SK-N-SH (cell line): ENCODE results near the gene PREPL. TPM values are rescaled to one million over a fixed set of nuclear protein-coding genes. Genes with fewer than 3 reads are reported as not detected.

ENCODE experiments used
- CTCF ChIA-PET: fragments of 300-600, 350-600 bp; formaldehyde crosslinking; extraction: SDS; loops from one replicate; lab custom pipeline; 2021; lab: Yijun Ruan, JAX
- POLR2A ChIA-PET: fragments of 350-600 bp; sonication (Branson Sonifier 250); formaldehyde crosslinking; extraction: SDS; loops from one replicate; lab custom pipeline; 2020; ENCODE audit warnings: antibody characterized with exemption, inconsistent platforms; lab: Yijun Ruan, JAX
- DNase-seq: peaks from one replicate; pipeline ENCODE4 v3.0.0; 2012
- H2AFZ ChIP-seq: fragments of 200-600 bp; sonication (generic); 2 replicates; pipeline ENCODE4 v1.8.1; 2016; ENCODE audit warnings: antibody characterized with exemption, mild to moderate bottlenecking, low read depth
- H3F3A ChIP-seq: fragments of 200-600 bp; sonication (generic); replicated peaks from 2 replicates; pipeline ENCODE3; 2016; ENCODE audit warnings: antibody characterized with exemption, mild to moderate bottlenecking; ENCODE audit not compliant: insufficient read depth
- H3K27ac ChIP-seq, 2 experiments: fragments of 200-500 bp in 1 of 2; fragments of 200-600 bp in 1 of 2; sonication (Bioruptor generic) in 1 of 2; sonication (generic), shearing (Covaris generic) in 1 of 2; 2 replicates each; pipeline versions ENCODE4 v1.5.1 to v1.6.1; 2014 to 2016; ENCODE audit warnings: low read depth in 2 of 2, inconsistent platforms in 1 of 2, low read length in 1 of 2, mild to moderate bottlenecking in 1 of 2, mixed read lengths in 1 of 2
- H3K27me3 ChIP-seq: fragments of 200-600 bp; sonication (generic), shearing (Covaris generic); 2 replicates; pipeline ENCODE4 v1.6.1; 2016; ENCODE audit warnings: mixed run types; ENCODE audit not compliant: insufficient read depth
- H3K36me3 ChIP-seq, 2 experiments: fragments of 200-500 bp in 1 of 2; fragments of 200-600 bp in 1 of 2; sonication (Bioruptor generic) in 1 of 2; sonication (generic) in 1 of 2; replicated peaks in 1 of 2; 2 replicates each; pipeline versions ENCODE3 to v1.5.1; 2014 to 2016; ENCODE audit warnings: low read length in 1 of 2, mild to moderate bottlenecking in 1 of 2; ENCODE audit not compliant: insufficient read depth in 2 of 2, control insufficient read depth in 1 of 2
- H3K4me1 ChIP-seq, 2 experiments: fragments of 200-500 bp in 1 of 2; fragments of 200-600 bp in 1 of 2; sonication (Bioruptor generic) in 1 of 2; sonication (generic), shearing (Covaris generic) in 1 of 2; 2 replicates each; pipeline versions ENCODE4 v1.5.1 to v1.6.1; 2014 to 2016; ENCODE audit warnings: low read depth in 1 of 2, low read length in 1 of 2, mixed run types in 1 of 2; ENCODE audit not compliant: insufficient read depth in 2 of 2, control insufficient read depth in 1 of 2
- H3K4me2 ChIP-seq: fragments of 200-600 bp; sonication (generic), shearing (Covaris generic); 2 replicates; pipeline ENCODE4 v1.6.1; 2017; ENCODE audit warnings: mixed run types
- H3K4me3 ChIP-seq, 2 experiments: fragments of 200-500 bp in 1 of 2; fragments of 200-600 bp in 1 of 2; sonication (Bioruptor generic) in 1 of 2; sonication (generic), shearing (Covaris generic) in 1 of 2; 2 replicates each; pipeline versions ENCODE4 v1.5.1 to v1.8.1; 2014 to 2016; ENCODE audit warnings: low read depth in 2 of 2, inconsistent platforms in 1 of 2, low read length in 1 of 2, mild to moderate bottlenecking in 1 of 2, mixed read lengths in 1 of 2, moderate library complexity in 1 of 2
- H3K79me2 ChIP-seq: fragments of 200-600 bp; sonication (generic); 2 replicates; pipeline ENCODE4 v1.8.1; 2017; ENCODE audit warnings: mild to moderate bottlenecking; ENCODE audit not compliant: insufficient read depth
- H3K9ac ChIP-seq: fragments of 200-600 bp; sonication (generic); 2 replicates; pipeline ENCODE4 v1.6.1; 2017; ENCODE audit warnings: mixed run types
- H3K9me2 ChIP-seq: fragments of 200-600 bp; sonication (generic); 2 replicates; pipeline ENCODE4 v1.6.1; 2017; ENCODE audit warnings: mixed run types
- H3K9me3 ChIP-seq: fragments of 200-600 bp; sonication (generic); 2 replicates; pipeline ENCODE4 v1.6.1; 2017; ENCODE audit warnings: mixed run types, mild to moderate bottlenecking, moderate library complexity
- H4K20me1 ChIP-seq: fragments of 200-600 bp; sonication (generic); 2 replicates; pipeline ENCODE4 v1.6.1; 2017; ENCODE audit warnings: mild to moderate bottlenecking, mixed run types; ENCODE audit not compliant: insufficient read depth
- CHD2 ChIP-seq: fragments of 150-350 bp; IDR thresholded peaks from 2 replicates; pipeline ENCODE4 v1.6.1; 2018; ENCODE audit warnings: low read length; ENCODE audit not compliant: partially characterized antibody
- CTCF ChIP-seq: fragments of 200-600 bp; sonication (generic); IDR thresholded peaks from 2 replicates; pipeline ENCODE4 v1.6.1; 2017; ENCODE audit warnings: antibody characterized with exemption, mild to moderate bottlenecking, moderate library complexity
- FOXJ3 ChIP-seq: sonication (generic); formaldehyde crosslinking; IDR thresholded peaks from 2 replicates; pipeline ENCODE4 v1.5.1; 2020; ENCODE audit warnings: mild to moderate bottlenecking, missing genetic modification reagents
- IRF3 ChIP-seq: fragments of 150-350 bp; IDR thresholded peaks from 2 replicates; pipeline ENCODE4 v1.6.1; 2016; ENCODE audit warnings: mild to moderate bottlenecking, low read depth, low read length
- NFIC ChIP-seq: IDR thresholded peaks from 2 replicates; pipeline ENCODE4 v1.4.0; 2012; ENCODE audit warnings: borderline replicate concordance
- PBX3 ChIP-seq: IDR thresholded peaks from 2 replicates; pipeline ENCODE4; 2012
- POLR2AphosphoS5 ChIP-seq: IDR thresholded peaks from 2 replicates; pipeline ENCODE4 v1.6.1; 2012; ENCODE audit warnings: low read depth, low read length
- RAD21 ChIP-seq: IDR thresholded peaks from 2 replicates; pipeline ENCODE4 v1.6.1; 2012; ENCODE audit warnings: mild to moderate bottlenecking, low read length
- RXRA ChIP-seq: IDR thresholded peaks from 2 replicates; pipeline ENCODE4 v1.4.0; 2012; ENCODE audit warnings: low read depth, mild to moderate bottlenecking, borderline replicate concordance
- SIN3A ChIP-seq: IDR thresholded peaks from 2 replicates; pipeline ENCODE4 v1.6.1; 2012; ENCODE audit warnings: low read depth, mild to moderate bottlenecking, low read length, moderate library complexity, borderline replicate concordance
- USF1 ChIP-seq: IDR thresholded peaks from 2 replicates; pipeline ENCODE4 v1.4.0; 2012; ENCODE audit warnings: low read depth, borderline replicate concordance
- USF2 ChIP-seq: fragments of 150-350 bp; IDR thresholded peaks from 2 replicates; pipeline ENCODE4 v1.6.1; 2017; ENCODE audit warnings: antibody characterized with exemption, low read length, low read depth, borderline replicate concordance
- WGBS: methylation state at CpG from one replicate; pipeline ENCODE4 v1.1.6; 2017; ENCODE audit warnings: low lambda C conversion rate; 5-methylcytosine and 5-hydroxymethylcytosine counted together
- polyA plus RNA-seq, 3 experiments: library from polyadenylated mRNA; depleted of rRNA; stranded (reverse); fragments of >200 nt; gene quantifications; 2 replicates each; pipeline ENCODE4 v1.2.3, GENCODE V29; 2012

The PREPL gene
- polyA plus RNA-seq, 1 of the 3 experiments (the other 2 are of a cell fraction) = 22.6 TPM

- Histone ChIP-seq H3K4me3 (no peak overlapping the region), H3K4me1 (no peaks in the 10 kb centered on the region), H2AFZ (no peak overlapping the region), H3K27ac (no peak overlapping the region), H3K4me2 (no peak overlapping the region), H3K9me3 (no peaks in the 10 kb centered on the region), H3K79me2 (no peaks in the 10 kb centered on the region), H3K9me2 (no peaks in the 10 kb centered on the region), H3F3A (no peaks in the 10 kb centered on the region), H3K9ac (no peak overlapping the region), H4K20me1 (no peaks in the 10 kb centered on the region), H3K36me3 (no peaks in the 10 kb centered on the region), H3K27me3 (no peaks in the 10 kb centered on the region)
- CTCF ChIA-PET = interaction anchor here (1.2 to 1.9 kb wide), 5 partner anchors 8 to 189 kb away, joined by 3 to 6 read pairs (median 6); no protein-coding TSS in a partner anchor
- no peak for TF ChIP-seq RAD21
- no peak for TF ChIP-seq RXRA
- TF ChIP-seq PBX3 = no peak
- TF ChIP-seq FOXJ3 = no peak
- no peak for TF ChIP-seq NFIC
- no peak for TF ChIP-seq CHD2
- no peak for TF ChIP-seq SIN3A
- DNase-seq = no peak
- POLR2A ChIA-PET = no interaction called here
- 50% methylated on average over 2 of the region's 2 CpGs for WGBS
Observed at GRCh38 chr2:44275927-44276303, 85.4 kb downstream of the PREPL start.

- Histone ChIP-seq H2AFZ (no peak overlapping the region), H3K4me2 (no peak overlapping the region), H3K79me2 (no peaks in the 10 kb centered on the region), H3K9ac (no peak overlapping the region), H3K9me2 (no peaks in the 10 kb centered on the region), H3K9me3 (no peaks in the 10 kb centered on the region), H3K4me3 (no peak overlapping the region), H3K36me3 (no peaks in the 10 kb centered on the region), H3K4me1 (no peaks in the 10 kb centered on the region; a peak in 1 of 4 replicates), H3K27ac (no peak overlapping the region), H3K27me3 (no peaks in the 10 kb centered on the region), H3F3A (no peaks in the 10 kb centered on the region), H4K20me1 (no peaks in the 10 kb centered on the region)
- no peak for TF ChIP-seq SIN3A
- TF ChIP-seq NFIC = no peak
- TF ChIP-seq RXRA = no peak
- no peak for TF ChIP-seq POLR2AphosphoS5
- no peak for TF ChIP-seq USF2
- no peak for TF ChIP-seq IRF3
- no peak for TF ChIP-seq CTCF
- TF ChIP-seq USF1 = no peak
- no peak for DNase-seq
- 56% methylated on average over 2 of the region's 2 CpGs for WGBS
- CTCF ChIA-PET = interaction anchor here (0.8 to 2.2 kb wide), 2 partner anchors 22 to 28 kb away, joined by 4 to 9 read pairs; no protein-coding TSS in a partner anchor
- POLR2A ChIA-PET = interaction anchor here (0.7 kb wide), 1 partner anchor 44 kb away, joined by 3 read pairs; no protein-coding TSS in a partner anchor
Observed at GRCh38 chr2:44273596-44273995, 87.7 kb downstream of the PREPL start.
